ENCODE results near the gene HIVEP2.
A peak's percentile ranks its signal among the peaks of the same experiment; 100 is the strongest.

DNA sequence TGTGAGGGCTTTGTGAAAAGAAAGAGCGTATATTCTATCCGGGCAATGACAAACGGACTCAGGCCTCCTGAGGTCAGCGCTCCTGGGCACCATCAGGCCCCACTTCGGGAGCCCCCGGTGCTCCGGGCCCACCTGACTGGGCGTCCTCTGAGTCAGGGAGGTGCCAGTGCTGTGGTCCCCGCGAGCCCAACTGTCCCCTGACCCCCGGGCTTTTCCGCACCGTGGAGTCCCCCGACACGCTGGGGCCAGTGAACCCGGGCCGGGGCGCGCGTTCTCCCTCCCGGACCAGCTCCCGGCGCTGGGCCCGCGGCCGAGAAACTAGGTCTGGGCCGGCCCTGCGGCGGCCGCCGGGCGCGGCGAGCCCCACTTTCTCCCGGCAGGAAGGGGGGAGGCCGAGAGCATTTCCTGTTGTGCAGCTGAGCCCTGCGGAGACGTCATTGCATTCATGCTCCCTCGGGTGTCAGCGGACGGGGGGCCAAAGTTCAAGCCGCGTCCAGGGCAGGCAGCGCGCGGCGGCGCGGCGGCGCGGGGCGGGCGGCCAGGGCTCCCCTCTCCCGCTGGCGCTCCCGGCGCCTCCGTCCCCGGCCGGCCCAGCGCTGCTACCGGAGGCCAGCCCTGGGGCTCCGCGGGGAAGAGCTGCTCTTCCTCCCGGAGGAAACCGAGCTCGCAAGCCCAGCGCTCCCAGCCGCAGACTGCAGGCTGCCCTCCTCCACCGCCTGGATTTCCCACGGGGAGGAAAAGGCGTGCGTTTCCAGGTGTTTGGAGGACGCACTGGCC lies 18.3 kb downstream of the HIVEP2 start:
- no peak for TF ChIP-seq EP300 (IDR thresholded peaks at IDR 0.05)
- TF ChIP-seq, protein P1, sequence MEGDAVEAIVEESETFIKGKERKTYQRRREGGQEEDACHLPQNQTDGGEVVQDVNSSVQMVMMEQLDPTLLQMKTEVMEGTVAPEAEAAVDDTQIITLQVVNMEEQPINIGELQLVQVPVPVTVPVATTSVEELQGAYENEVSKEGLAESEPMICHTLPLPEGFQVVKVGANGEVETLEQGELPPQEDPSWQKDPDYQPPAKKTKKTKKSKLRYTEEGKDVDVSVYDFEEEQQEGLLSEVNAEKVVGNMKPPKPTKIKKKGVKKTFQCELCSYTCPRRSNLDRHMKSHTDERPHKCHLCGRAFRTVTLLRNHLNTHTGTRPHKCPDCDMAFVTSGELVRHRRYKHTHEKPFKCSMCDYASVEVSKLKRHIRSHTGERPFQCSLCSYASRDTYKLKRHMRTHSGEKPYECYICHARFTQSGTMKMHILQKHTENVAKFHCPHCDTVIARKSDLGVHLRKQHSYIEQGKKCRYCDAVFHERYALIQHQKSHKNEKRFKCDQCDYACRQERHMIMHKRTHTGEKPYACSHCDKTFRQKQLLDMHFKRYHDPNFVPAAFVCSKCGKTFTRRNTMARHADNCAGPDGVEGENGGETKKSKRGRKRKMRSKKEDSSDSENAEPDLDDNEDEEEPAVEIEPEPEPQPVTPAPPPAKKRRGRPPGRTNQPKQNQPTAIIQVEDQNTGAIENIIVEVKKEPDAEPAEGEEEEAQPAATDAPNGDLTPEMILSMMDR (IDR thresholded peaks at IDR 0.05) = peak in 1 of 7 experiments; percentile 7

All from stomach (tissue), 4 donors.